Spleen (tissue), 11 donors: ENCODE data around the gene AK9. TPM values are rescaled to one million over a fixed set of nuclear protein-coding genes. Genes with fewer than 3 reads are reported as not detected.

Experiments
- DNase-seq: peaks from one replicate; pipeline ENCODE4 v3.0.0-alpha.2; 2020
- H3K27ac ChIP-seq, 8 donors: fragments of 200-600 bp; sonication (generic) in 7 of 8; 1 replicate in 4 of 8; 2 replicates in 4 of 8; pipeline versions ENCODE4 v1.5.0 to v1.8.0; 2016 to 2021; ENCODE audit warnings: inconsistent platforms in 4 of 8, mild to moderate bottlenecking in 4 of 8, moderate library complexity in 1 of 8
- H3K27me3 ChIP-seq, 7 donors: fragments of 200-600 bp; sonication (generic) in 6 of 7; replicated peaks in 1 of 7; 1 replicate in 4 of 7; 2 replicates in 3 of 7; pipeline versions ENCODE4 v1.5.0 to v1.8.0; 2016 to 2021; ENCODE audit warnings: inconsistent platforms in 3 of 7, mild to moderate bottlenecking in 1 of 7
- H3K36me3 ChIP-seq, 6 donors: fragments of 200-600 bp; sonication (generic) in 5 of 6; 1 replicate in 4 of 6; 2 replicates in 2 of 6; pipeline versions ENCODE4 v1.5.0 to v1.8.0; 2016 to 2021; ENCODE audit warnings: inconsistent platforms in 2 of 6
- H3K4me1 ChIP-seq, 6 donors: fragments of 200-600 bp; sonication (generic) in 5 of 6; 1 replicate in 3 of 6; 2 replicates in 3 of 6; pipeline versions ENCODE4 v1.5.0 to v1.8.0; 2016 to 2021; ENCODE audit warnings: inconsistent platforms in 3 of 6
- H3K4me3 ChIP-seq, 8 donors: fragments of 200-600 bp; sonication (generic) in 7 of 8; 1 replicate in 4 of 8; 2 replicates in 4 of 8; pipeline versions ENCODE4 v1.5.0 to v1.8.0; 2016 to 2021; ENCODE audit warnings: inconsistent platforms in 4 of 8, mild to moderate bottlenecking in 4 of 8, moderate library complexity in 2 of 8
- H3K9me3 ChIP-seq, 8 donors: fragments of 200-600 bp; sonication (generic) in 7 of 8; 1 replicate in 4 of 8; 2 replicates in 4 of 8; pipeline versions ENCODE4 v1.5.0 to v1.8.0; 2016 to 2021; ENCODE audit warnings: inconsistent platforms in 4 of 8
- CTCF ChIP-seq, 11 experiments: fragments of 200-600 bp in 7 of 11; fragments of 450-650 bp in 4 of 11; sonication (generic) in 4 of 11; IDR thresholded peaks in 8 of 11; conservative IDR thresholded peaks in 3 of 11; 1 replicate in 7 of 11; 2 replicates in 4 of 11; pipeline versions ENCODE4 v1.4.0 to v1.8.0; 2016 to 2021; ENCODE audit warnings: antibody characterized with exemption in 11 of 11, inconsistent platforms in 4 of 11, mild to moderate bottlenecking in 1 of 11
- POLR2AphosphoS5 ChIP-seq, 3 donors: sonication (generic); formaldehyde crosslinking; IDR thresholded peaks; one replicate each; pipeline ENCODE4 v1.5.1; 2017; ENCODE audit warnings: antibody characterized with exemption in 3 of 3
- WGBS, 5 donors: extraction: QIAGEN DNeasy Blood & Tissue Kit in 3 of 5; methylation state at CpG; one replicate each; pipeline versions ENCODE4 v1.1.5 to v1.1.7; 2013 to 2018; 5-methylcytosine and 5-hydroxymethylcytosine counted together
- intact Hi-C: fragments of 100-400 bp; cut with DNase I; formaldehyde crosslinking; loops from one replicate; pipeline ENCODE4 v1.15.0; 2023; ENCODE audit warnings: low total_unique reads
- polyA plus RNA-seq, 3 donors: library from polyadenylated mRNA; stranded (reverse); fragments of 200-250 nt; gene quantifications; one replicate each; pipeline ENCODE4 v1.2.1, GENCODE V29; 2013
- total RNA-seq, 7 donors: library from RNA; depleted of rRNA in 3 of 7; stranded (reverse); fragments of >200 nt in 3 of 7; fragmentation: NEBNext Ultra II Directional in 4 of 7; extraction: Animal tissue kit (Norgen Biotek cat#: 25700) in 4 of 7; gene quantifications; one replicate each; pipeline versions ENCODE4 v1.1.0 to v1.2.1, GENCODE V29; 2016 to 2021
- donor health status: healthy with polysubstance abuse.
- donor health status: DM: no; HTN: no; CAD: no; lungs with moderate emphysema.
- donor health status: DM: no; HTN: no; CAD: no.
- donor health status: Bipolar disorder and iron deficiency.
- donor health status: healthy.
- donor health status: DM: no; HTN: no; CAD: no.
- donor health status: DM: yes; HTN: yes; CAD: no.

AK9 gene
- total and polyA plus RNA-seq, 10 donors: 3.8 to 24.9 (median 11.5) TPM

- WGBS, 5 donors: 85 to 96% (median 94%) methylated on average over 5 to 10 of the region's 10 CpGs
Measured at GRCh38 chr6:109443425-109443950, 247.5 kb downstream of the AK9 start.

More at GRCh38 chr6:109443425-109443950, 247.5 kb downstream of the AK9 start:
- Histone ChIP-seq H3K27ac (peak overlapping the region in 1 of 8 donors; percentile 92), H3K9me3 (no peaks in the 10 kb centered on the region), H3K36me3 (peaks cover 0 to 66% (median 42%) of the 10 kb centered on the region in 6 donors), H3K4me3 (no peak overlapping the region), H3K27me3 (no peaks in the 10 kb centered on the region), H3K4me1 (peaks cover 5 to 58% (median 20%) of the 10 kb centered on the region in 6 donors)
- no peak for DNase-seq
- intact Hi-C loops: loop anchor here (10.0 kb wide), 1 partner anchor 59 kb away; the partner anchor contains the start of gene CD164
- TF ChIP-seq CTCF (IDR thresholded peaks at IDR 0.05 in 8 of 11, conservative IDR thresholded peaks at IDR 0.05 in 3 of 11) (no peak), POLR2AphosphoS5 (IDR thresholded peaks at IDR 0.05) (peak in 1 of 3 donors; percentile 37)

Other genes with a start within 250 kb of the AK9 start
- 100 to 1,000 TPM in 3 of 7 donors, 10 to 100 TPM in 4; 68.4 to 169 (median 78.7) TPM for gene MICAL1, start 235.4 kb downstream of the AK9 start, total RNA-seq
- gene MICAL1, start 235.4 kb downstream of the AK9 start, polyA plus RNA-seq: 100 to 1,000 TPM in 1 of 3 donors, 10 to 100 TPM in 2; 51.5 to 107 (median 87.7) TPM
- gene ZBTB24, start 208.0 kb downstream of the AK9 start, total RNA-seq: 10 to 100 TPM; 11.1 to 15.0 (median 13.0) TPM
- 1 to 10 TPM; 4.5 to 8.7 (median 5.6) TPM for gene ZBTB24, start 208.0 kb downstream of the AK9 start, polyA plus RNA-seq
- 10 to 100 TPM; 24.4 to 35.1 (median 28.1) TPM for gene FIG4, start 94 bp upstream of the AK9 start, total RNA-seq
- gene FIG4, start 94 bp upstream of the AK9 start, polyA plus RNA-seq: 10 to 100 TPM; 10.2 to 12.1 (median 11.3) TPM